Activated CD4-positive, alpha-beta T cell treated with anti-CD3 and anti-CD28 coated beads, Interleukin-2, Interleukin-6, amounts not matched to agents 100 ng/mL and 50 ng/mL, durations not matched to agents 16 hours and 8 hours (primary cell): Measurements from ENCODE around the gene PRPH.
"Not testable (repeated sequence)": the region's sequence is repeated elsewhere in the genome, so short reads cannot be mapped to it uniquely, and the experiment has no call there.

Experiments used
- DNase-seq: peaks from one replicate; pipeline ENCODE4 v3.0.0-alpha.2; 2020

PRPH gene

DNA sequence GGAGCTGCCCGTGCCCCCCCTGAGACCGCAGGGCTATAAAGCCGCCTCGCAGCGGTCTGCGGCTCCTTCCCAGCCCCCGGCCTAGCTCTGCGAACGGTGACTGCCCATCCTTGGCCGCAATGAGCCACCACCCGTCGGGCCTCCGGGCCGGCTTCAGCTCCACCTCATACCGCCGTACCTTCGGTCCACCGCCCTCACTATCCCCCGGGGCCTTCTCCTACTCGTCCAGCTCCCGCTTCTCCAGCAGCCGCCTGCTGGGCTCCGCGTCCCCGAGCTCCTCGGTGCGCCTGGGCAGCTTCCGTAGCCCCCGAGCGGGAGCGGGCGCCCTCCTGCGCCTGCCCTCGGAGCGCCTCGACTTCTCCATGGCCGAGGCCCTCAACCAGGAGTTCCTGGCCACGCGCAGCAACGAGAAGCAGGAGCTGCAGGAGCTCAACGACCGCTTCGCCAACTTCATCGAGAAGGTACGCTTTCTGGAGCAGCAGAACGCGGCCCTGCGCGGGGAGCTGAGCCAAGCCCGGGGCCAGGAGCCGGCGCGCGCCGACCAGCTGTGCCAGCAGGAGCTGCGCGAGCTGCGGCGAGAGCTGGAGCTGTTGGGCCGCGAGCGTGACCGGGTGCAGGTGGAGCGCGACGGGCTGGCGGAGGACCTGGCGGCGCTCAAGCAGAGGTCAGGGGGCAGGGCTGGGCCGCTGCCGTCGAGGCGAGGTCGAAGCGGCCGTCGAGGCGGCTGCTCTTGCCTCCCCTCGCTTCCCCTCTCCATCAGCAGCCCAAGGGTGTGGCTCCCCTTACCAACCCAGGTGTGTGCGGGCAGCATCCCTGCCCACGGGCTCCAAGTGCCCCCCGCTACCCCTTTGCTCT, at the start of gene PRPH:
PRPH (plus strand) TSS at position 66 of the 855 bp plus-strand sequence; CDS start at position 120, 54 bp downstream.
- no peak for DNase-seq

DNA sequence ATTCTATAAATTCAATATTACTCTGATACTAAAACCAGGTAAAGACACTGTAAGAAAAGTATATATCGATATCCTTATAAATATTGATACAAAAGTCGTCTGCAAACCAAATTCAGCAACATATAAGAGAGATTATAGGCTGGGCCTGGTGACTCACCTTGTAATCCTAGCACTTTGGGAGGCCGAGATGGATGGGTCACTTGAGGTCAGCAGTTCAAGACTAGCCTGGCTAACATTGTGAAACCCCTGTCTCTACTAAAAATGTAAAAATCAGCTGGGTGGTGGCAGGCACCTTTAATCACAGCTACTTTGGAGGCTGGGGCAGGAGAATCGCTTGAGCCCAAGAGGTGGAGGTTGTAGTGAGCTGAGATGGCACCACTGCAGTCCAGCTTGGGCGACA, 43.6 kb upstream of the PRPH start:
- DNase-seq = no peak

DNA sequence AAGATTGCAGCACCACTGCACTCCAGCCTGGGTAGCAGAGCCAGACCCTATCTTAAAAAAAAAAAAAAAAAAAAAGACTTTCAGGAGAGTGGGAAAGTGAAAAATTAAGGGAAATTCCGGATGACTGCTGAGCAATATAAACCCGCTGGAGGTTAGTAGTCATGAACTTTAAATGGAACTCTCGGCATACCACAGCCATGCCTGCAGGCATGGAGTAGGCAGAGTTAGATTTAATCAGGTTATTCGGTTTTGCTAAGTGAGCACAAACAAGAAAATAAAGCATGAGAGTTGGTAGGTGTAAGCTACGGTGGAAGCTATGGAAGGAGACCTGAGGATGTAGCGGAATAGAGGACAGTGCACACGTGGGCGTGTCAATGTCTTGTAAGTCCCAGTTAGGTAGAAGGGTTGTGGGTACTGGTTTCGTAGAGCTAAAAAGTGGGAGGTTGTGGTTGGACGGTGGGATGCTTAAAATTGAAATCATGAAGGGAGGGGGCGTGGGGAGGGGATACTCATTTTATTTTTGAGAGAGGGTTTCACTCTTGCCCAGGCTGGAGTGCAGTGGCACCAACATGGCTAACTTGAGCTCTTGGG, 41.8 kb upstream of the PRPH start:
- no peak for DNase-seq

DNA sequence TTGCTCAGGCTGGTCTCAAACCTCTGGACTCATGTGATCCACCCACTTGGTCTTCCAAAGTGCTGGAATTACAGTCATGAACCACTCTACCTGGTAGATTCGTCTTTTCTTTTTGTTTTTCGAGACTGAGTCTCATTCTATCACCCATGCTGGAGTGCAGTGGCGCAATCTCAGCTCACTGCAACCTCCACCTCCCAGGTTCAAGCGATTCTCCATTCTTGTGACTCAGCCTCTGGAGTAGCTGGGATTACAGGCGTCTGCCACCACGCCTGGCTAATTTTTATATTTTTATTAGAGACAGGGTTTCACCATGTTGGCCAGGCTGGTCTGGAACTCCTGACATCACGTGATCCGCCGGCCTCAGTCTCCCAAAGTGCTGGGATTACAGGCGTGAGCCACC, 39.5 kb upstream of the PRPH start:
- not testable (repeated sequence) for DNase-seq

DNA sequence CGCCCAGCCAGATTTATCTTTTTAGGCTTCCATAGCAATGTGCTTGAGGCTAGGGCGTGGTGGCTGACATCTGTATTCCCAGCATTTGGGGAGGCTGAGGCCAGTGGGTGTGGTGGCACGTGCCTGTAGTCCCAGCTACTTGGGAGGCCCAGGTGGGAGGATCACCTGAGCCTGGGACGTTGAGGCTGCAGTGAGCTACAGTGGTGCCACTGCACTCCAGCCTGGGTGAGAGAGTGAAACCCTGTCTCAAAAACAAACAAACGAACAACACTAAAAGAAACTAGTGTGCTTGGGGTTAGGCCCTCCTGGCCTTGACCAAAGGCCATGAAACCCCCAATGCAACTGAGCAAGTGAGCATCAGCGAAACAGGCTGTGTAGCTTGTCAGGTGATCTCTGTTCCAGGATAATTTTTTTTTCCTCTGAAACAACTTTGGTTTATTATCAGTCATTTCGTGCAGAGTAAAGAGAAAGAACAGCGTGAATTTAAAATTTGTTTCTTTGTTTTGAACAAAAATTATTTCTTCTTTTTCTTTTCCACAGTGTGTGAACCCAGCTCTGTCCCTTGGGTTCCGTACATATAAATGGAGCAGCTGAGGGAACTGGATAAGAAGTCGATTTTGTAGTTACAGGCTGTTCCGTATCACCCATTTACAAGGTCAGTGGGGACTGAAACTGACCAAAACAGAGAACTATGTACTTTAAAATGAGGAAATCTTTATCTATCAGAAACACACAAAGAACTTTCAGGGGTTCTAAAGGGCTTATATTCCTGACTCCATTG, 38.9 kb upstream of the PRPH start:
- no peak for DNase-seq

DNA sequence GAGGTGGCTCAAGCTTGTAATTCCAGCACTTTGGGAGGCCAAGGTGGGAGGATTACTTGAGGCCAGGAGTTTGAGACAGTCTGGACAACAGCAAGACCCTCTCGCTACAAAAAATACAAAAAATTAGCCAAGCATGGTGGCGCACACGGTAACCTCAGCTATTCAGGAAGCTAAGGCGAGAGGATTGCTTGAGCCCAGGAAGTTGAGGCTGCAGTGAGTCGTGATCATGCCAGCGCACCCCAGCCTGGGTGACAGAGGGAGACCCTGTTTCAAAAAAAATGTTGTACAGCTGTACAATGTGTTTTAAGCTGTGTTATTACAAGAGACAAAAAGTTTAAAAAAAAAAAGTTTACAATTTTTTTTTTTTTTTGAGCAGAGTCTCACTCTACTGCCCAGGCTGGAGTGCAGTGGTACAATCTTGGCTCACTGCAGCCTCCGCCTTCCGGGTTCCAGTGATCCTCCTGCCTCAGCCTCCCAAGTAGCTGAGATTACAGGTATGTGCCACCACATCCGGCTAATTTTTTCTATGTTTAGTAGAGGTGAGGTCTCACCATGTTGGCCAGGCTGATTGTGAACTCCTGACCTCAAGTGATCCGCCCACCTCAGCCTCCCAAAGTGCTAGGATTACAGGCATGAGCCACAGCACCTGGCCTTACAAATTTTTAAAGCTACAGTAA, 37.3 kb upstream of the PRPH start:
- not testable (repeated sequence) for DNase-seq

DNA sequence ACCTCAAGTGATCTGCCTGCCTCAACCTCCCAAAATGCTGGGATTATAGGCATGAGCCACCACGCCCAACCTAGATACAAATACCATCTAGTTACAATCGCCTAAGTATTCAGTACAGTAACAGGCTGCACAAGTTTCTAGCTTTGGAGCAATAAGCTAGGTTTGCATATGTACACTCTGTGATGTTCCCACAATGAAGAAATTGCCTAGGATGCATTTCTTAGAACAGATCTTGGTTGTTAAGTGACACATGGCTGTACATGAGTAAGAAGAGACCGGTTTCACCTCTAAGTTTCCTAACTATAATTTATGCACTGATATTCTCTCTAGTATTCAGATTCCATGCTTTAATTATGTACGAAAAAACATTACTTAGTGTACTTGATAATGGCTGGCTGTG, 35.5 kb upstream of the PRPH start:
- no peak for DNase-seq

DNA sequence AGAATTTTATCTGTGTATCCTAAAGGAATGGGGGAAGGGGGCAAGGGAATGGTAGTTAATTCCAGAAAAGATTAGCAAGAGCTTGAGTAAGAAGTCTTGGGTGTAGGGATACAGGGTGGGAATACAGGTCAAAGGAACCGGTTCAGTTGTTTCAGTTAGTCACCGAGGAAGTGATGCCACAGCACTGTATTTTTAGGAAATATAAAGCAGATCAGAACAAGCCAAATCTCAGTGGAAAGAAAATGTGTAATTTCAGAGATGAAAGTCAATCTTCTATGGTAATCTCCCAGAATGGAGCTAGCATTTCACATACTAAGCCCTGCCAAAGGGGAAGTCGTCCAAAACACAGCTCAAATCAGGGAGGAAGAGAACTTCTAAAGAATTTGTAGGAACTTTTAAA, 34.8 kb upstream of the PRPH start:
- DNase-seq = no peak

DNA sequence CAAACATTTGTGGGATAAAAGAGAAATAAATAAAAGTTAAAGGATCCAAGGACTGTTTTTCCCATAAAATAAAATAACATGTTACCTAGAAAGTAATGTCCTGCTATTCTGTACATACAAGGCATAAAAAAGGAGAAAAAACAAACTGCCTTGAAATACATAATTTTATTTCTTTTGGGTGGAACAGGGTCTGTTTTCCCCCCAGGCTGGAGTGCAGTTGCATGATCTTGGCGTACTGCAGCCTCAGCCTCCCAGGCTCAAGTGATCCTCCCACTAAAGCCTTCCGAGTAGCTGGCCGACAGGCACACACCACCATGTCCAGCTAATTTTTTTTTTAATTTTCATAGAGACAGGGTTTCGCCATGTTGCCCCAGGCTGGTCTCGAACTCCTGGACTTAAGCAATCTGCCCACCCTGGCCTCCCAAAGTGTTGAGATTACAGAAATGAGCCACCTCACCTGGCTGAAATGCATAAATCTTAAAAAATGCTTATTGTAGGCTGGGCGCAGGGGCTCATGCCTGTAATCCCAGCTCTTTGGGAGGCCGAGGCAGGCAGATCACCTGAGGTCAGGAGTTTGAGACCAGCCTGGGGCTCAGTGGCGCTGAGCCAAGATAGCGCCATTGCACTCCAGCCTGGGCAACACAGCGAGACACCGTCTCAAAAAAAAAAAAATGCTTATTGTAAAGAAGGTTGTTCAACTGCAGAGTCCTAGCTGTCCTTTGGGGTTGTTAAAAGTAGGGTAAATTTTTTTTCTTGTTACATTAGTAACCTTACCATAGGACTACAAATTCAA, 34.2 kb upstream of the PRPH start:
- DNase-seq = no peak

DNA sequence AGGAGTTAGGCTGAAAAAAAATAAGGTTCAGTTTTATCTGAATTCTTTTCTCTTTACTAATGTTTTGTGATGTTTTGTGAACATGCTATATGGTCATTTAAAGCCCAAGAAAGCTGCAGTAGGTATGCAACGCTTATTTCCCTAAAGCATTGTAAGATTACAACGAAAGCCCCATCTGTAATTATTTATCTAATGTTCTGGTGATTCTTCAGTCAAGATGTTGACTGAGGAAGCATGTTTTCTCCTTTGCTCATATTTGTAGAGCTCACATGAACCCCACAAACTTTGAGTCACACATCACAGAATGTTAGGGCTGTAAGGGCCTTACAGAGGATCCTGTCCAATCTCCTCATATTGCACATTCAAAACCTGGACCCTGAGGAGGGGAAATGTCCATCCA, 33.2 kb upstream of the PRPH start:
- DNase-seq = no peak

DNA sequence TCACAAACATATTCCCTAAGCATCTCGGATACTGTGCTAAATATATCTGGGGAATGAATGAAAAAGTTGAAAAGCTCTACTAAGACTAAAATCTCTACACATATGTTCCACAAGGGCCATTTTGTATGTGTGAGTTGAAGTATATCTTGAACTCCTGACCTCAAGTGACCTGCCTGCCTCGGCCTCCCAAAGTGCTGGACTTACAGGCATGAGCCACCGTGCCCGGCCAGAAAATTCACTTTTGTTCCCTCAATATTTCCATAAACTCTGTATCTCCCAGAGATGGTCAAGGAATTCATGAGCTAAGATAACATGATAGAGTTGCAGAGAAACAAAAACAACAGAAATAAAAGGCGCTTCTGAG, 31.6 kb upstream of the PRPH start:
- DNase-seq = no peak

DNA sequence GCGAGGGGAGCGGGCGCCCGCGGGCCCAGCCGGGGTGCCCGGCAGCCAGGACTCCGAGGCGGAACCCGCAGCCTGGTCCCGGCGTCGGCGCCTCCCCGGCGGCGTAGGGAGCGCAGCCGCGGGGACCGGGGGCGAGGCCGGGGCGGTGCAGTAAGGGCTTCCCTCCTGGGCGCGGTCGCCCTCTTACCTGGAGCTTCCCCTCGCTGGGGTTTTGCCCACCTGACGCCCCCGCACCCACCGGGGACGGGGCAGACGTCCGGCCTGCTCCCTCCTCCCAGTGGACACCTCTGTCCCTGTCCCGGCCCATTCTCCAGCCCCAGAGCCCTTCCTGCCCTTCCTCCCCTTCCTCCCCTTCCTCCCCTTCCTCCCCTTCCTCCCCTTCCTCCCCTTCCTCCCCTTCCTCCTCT, 30.5 kb upstream of the PRPH start:
- no peak for DNase-seq

DNA sequence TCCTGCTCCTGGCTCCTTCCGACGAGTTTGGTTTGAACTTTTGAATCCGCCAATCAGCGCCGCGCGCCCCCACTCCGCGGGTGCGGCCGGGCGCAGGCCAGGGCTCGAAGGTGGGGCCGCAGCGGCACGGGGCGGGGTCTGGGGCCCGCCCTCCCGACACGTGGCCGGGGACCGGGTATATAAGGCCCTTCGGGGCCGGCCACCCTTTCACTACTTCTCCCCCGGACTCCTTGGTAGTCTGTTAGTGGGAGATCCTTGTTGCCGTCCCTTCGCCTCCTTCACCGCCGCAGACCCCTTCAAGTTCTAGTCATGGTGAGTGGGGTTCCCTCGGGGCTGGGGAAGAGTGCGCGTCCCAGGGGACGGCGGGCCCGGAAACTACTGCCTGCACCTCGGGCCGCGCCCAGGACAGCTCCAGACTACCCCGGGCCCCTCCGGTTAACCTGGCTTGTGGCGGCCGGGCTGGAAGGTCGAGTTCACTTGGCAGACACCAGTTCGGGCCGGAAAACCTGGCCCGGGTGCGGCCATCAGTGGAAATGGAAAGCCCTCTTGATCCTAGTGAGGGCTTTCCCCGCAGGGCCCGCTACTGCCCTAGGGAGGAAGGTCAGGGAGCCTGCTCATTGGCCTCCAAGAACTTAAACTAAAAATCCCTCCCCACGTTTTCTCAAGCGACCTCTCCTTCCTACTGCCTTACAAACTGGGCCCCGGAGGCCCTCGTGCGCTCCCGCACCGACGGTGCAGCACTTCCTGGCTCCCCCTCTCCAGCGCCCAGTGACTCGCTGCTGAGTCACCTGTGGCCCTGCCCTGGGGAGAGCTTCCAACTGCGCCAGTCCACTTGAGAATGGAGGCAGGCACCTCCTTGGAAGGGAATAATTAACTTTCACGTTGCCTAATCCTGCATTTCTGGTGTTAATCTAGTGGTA, 29.8 kb upstream of the PRPH start, which contains the start of gene TUBA1C:
TUBA1C (plus strand) TSS at position 210 of the 920 bp plus-strand sequence; CDS start at position 310, 100 bp downstream.
- DNase-seq = peak; percentile 98

DNA sequence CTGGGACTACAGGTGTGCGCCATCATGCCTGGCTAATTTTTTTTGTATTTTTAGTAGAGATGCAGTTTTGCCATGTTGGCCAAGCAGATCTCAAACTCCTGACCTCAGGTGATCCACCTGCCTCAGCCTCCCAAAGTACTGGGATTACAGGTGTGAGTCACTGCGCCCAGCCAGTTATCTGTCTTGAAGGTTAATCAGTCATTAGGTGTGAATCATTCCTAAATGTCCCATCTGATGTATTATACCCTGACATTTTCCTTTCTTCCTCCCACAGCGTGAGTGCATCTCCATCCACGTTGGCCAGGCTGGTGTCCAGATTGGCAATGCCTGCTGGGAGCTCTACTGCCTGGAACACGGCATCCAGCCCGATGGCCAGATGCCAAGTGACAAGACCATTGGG, 25.8 kb upstream of the PRPH start:
- not testable (repeated sequence) for DNase-seq

DNA sequence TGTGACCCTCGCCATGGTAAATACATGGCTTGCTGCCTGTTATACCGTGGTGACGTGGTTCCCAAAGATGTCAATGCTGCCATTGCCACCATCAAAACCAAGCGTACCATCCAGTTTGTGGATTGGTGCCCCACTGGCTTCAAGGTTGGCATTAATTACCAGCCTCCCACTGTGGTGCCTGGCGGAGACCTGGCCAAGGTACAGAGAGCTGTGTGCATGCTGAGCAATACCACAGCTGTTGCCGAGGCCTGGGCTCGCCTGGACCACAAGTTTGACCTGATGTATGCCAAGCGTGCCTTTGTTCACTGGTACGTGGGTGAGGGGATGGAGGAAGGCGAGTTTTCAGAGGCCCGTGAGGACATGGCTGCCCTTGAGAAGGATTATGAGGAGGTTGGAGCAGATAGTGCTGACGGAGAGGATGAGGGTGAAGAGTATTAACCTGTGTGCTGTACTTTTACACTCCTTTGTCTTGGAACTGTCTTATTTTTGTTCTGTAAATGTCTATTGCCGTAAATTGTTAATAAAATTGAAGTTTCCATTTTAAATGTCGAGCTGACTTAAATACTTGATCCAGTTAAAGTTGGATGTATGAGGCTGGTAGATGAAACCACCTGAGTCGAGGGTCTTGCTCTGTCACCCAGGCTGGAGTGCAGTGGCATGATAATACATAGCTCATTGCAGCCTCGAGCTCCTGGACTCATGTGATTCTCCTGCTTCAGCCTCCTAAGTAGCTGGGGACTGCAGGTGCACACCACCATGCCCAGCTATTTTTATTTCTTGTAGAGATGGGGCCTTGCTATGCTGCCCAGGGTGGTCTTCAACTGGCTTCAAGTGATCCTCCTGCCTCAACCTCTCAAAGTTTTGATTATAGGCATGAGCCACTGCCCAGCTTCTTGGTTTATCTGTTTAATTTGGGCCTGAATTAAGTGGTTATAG, 21.9 kb upstream of the PRPH start:
- no peak for DNase-seq

DNA sequence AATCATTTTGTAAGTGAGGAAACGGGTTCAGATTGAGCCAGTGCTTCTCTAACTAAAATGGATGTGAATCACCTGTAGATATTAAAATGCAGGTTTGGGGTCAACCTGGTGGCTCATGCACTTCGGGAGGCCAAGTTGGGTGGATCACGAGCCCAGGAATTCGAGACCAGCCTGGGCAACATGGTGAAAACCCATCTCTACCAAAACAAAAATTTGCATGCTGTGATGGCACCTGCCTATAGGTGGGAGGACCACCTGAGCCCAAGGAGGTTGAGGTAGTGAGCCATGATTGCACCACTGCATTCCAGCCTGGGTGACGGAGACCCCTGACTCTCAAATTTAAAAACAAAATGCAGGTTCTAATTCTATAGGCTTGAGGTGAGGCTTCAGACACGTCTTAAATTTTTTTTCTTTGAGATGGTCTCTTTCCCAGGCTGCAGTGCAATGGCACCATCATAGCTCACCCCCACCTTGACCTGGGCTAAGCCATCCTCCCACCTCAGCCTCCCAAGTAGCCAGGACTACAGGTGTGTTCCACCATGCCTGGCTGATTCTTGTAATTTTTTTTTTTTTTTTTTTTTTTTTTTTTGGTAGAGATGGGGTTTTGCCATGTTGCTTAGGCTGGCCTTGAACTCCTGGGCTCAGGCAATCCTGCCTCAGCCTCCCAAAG, 21.1 kb upstream of the PRPH start:
- DNase-seq = no peak

DNA sequence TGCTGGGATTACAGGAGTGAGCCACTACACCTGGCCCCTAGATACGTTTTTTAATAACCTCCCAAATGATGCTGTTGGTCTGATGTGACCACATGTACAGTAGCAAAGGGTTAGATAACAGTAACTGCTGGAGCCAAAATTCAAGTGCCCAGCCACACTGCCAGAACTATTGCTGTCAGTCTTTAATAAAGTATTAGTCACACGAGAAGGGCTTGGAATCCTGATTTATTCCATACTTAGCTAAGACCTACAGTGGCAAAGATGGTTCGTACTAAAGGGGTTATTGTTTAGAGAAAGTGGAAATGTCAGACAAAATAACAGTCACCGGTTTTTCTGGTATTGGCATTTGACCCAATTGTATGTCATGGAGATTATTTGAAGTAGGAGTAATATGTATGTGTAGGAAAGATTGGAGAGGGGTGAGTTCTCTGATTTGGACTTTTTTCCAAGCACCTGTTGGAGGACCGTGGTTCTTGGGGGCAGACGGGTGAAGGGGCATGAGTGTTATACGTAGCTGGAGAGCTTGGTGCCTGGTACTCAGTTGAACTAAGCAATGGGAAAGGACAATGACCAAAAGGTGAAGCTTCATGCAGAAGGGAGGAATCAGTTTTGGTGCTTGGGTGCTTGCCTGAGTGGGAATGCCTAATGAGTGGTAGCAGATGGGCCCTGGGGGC, 20.4 kb upstream of the PRPH start:
- no peak for DNase-seq
